ENCODE results near the gene SND1. TPM values are rescaled to one million over a fixed set of nuclear protein-coding genes. Genes with fewer than 3 reads are reported as not detected.

Gene SND1
- total RNA-seq, 3 donors from 2014 or later = 83.5 to 131 (median 120) TPM

DNA sequence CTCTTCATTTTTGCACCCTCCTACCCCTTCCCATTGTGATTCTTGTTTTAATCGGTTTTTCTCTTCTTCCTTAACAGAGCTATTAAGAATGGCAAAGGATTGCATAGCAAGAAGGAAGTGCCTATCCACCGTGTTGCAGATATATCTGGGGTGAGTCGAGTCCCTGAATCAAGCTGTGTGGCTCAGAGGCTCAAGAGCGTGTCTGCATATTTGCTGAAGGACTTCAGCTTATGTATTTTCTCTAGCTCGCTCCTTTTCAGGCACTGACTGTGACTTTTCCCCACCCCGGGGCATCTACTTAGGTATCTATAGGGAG, 252.6 kb downstream of the SND1 start:
- Histone ChIP-seq H3K4me1 (no peaks in the 10 kb centered on the region), H3K9me3 (no peaks in the 10 kb centered on the region), H3K36me3 (no peaks in the 10 kb centered on the region), H3K27ac (no peak overlapping the region), H3K4me3 (no peak overlapping the region), H3K27me3 (no peaks in the 10 kb centered on the region)
- intact Hi-C loops (cut with DNase I; ENCODE audit: low total_unique reads) = no loop called here
- no peak for DNase-seq (ENCODE audit: low spot score in 2 of 2)
- TF ChIP-seq POLR2AphosphoS5 (IDR thresholded peaks at IDR 0.05) = no peak
- TF ChIP-seq, protein P1, sequence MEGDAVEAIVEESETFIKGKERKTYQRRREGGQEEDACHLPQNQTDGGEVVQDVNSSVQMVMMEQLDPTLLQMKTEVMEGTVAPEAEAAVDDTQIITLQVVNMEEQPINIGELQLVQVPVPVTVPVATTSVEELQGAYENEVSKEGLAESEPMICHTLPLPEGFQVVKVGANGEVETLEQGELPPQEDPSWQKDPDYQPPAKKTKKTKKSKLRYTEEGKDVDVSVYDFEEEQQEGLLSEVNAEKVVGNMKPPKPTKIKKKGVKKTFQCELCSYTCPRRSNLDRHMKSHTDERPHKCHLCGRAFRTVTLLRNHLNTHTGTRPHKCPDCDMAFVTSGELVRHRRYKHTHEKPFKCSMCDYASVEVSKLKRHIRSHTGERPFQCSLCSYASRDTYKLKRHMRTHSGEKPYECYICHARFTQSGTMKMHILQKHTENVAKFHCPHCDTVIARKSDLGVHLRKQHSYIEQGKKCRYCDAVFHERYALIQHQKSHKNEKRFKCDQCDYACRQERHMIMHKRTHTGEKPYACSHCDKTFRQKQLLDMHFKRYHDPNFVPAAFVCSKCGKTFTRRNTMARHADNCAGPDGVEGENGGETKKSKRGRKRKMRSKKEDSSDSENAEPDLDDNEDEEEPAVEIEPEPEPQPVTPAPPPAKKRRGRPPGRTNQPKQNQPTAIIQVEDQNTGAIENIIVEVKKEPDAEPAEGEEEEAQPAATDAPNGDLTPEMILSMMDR (IDR thresholded peaks at IDR 0.05) = no peak
- TF ChIP-seq POLR2A (IDR thresholded peaks at IDR 0.05) = no peak

DNA sequence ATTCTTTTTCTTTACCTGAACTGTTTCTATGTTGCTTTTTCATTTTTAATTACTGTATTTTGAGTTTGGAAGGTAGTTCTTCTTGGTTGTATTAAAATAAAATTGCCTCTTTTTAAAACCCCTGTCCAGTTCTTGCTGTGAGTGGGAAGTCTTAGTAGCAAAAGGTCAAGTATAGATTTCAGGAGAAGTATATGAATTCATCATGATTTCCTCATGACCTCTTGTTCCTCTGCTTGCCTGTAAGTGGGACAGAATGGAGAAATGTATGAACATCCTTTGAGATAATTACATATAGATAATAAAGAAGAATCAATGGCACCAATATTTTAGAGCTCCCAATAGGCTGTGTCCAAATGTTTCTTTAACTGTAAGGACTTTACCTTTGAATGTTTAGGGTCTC, 253.0 kb downstream of the SND1 start:
- Histone ChIP-seq H3K36me3 (no peaks in the 10 kb centered on the region), H3K9me3 (no peaks in the 10 kb centered on the region), H3K27ac (peak overlapping the region; percentile 70 to 78), H3K4me1 (no peaks in the 10 kb centered on the region), H3K4me3 (no peak overlapping the region), H3K27me3 (no peaks in the 10 kb centered on the region)
- TF ChIP-seq, protein P1 (IDR thresholded peaks at IDR 0.05) = no peak
- TF ChIP-seq POLR2A (IDR thresholded peaks at IDR 0.05) = no peak
- TF ChIP-seq POLR2AphosphoS5 (IDR thresholded peaks at IDR 0.05) = no peak
- no peak for DNase-seq (ENCODE audit: low spot score in 2 of 2)
- intact Hi-C loops (cut with DNase I; ENCODE audit: low total_unique reads) = no loop called here

DNA sequence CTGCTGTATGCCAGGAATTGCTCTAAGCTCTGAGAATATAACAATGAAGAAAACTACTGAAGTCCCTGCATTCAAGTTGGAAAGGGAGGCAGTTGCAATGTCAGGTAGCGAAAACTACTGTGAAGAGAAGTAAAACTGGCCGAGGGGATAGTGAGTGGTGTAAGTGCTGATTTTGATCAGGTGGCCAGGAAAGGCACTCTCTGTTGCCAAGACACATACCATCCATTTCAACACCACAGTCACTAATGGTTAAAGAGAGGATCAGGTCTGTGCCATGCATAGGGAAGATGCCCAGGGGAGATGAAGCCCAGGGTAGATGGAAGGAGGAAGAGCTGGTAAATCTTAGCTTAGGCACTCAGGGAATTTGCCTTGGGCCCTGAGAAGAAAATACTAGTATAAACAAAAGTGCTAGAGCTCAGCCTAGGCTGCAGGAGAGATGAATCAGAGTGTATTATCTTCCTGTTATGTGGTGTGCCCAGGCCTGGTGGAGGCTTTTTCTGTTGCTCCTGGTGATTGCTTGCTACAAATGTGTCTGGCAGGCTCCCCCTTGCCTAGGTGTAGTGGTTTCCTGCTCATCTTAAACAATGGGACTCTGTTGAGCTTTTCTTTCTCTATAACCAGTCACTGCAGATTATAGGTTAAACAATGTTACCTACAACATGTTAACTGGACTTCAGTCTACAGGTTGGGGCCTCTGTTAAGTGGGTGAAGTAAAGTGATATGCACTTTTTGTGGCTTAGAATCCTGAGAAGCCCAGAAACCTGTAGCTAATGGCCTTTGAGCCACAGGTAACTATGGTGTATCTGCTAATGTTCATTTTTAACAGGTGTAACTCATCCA, 253.7 kb downstream of the SND1 start:
- Histone ChIP-seq H3K4me3 (no peak overlapping the region), H3K9me3 (no peaks in the 10 kb centered on the region), H3K4me1 (no peaks in the 10 kb centered on the region), H3K27me3 (no peaks in the 10 kb centered on the region), H3K27ac (peak overlapping the region; percentile 70 to 78), H3K36me3 (no peaks in the 10 kb centered on the region)
- intact Hi-C loops (cut with DNase I; ENCODE audit: low total_unique reads) = no loop called here
- TF ChIP-seq, protein P1 (IDR thresholded peaks at IDR 0.05) = no peak
- TF ChIP-seq POLR2AphosphoS5 (IDR thresholded peaks at IDR 0.05) (peak in 1 of 3 donors; percentile 16), POLR2A (IDR thresholded peaks at IDR 0.05) (no peak)
- DNase-seq (ENCODE audit: low spot score in 2 of 2) = peak in 1 of 2 donors; percentile 68

DNA sequence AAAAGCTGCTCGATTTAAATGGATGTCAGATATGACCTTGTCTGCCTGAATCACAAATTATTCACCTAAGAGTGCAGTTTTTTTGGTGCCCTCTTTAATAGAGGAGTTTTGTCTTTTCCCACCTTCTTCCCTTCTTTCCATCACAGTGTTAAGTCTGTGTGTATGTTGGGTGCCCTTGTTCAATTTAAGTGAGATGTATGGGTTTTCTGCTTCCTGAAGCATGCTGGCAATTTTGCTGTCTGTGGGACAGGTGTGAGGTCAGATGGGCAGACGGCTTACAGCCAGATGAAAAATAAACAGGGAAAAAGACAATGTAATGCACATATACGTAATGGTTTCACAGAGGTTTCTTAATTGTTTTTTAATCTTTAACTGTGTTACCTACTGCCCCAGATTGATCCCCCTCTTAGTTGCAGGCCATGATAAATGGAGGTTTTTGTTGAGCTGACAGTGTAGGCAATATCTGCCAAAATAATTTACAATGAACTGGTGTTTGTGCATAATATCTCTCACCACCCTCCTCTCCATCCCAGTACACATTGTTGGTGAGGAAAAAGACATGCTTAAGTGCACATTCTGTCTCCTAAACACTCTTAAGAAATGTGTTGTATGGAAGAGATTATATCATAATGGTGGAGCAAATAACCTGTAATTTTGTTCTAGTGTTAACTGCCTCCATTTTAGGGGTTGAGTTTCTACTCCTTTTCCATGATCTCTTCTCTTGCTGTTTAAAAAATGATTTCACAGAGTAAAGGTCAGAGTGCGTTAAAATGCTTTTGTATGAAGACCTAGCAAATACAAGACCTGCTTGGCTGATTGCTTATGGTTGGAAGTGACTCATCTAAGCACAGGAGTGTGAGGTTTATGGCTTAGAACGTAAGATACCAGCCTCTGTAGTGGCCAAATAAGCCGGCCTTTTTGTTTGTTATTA, 255.4 kb downstream of the SND1 start:
- TF ChIP-seq POLR2A (IDR thresholded peaks at IDR 0.05) (no peak), POLR2AphosphoS5 (IDR thresholded peaks at IDR 0.05) (no peak)
- TF ChIP-seq, protein P1 (IDR thresholded peaks at IDR 0.05) = no peak
- intact Hi-C loops (cut with DNase I; ENCODE audit: low total_unique reads) = loop anchor here (2.0 kb wide), 1 partner anchor 51 kb away; no protein-coding TSS in a partner anchor

More for the DNA sequence above, 255.4 kb downstream of the SND1 start:
- Histone ChIP-seq H3K4me3 (no peak overlapping the region), H3K4me1 (no peaks in the 10 kb centered on the region), H3K27me3 (no peaks in the 10 kb centered on the region), H3K9me3 (no peaks in the 10 kb centered on the region), H3K36me3 (no peaks in the 10 kb centered on the region), H3K27ac (peak overlapping the region; percentile 49 to 70)
- no peak for DNase-seq (ENCODE audit: low spot score in 2 of 2)

Data from breast epithelium (tissue), 4 donors.